Activated T-helper 17 cell treated with anti-CD3 and anti-CD28 coated beads, Interleukin-2, amount 50 U/mL, for 72 hours (primary cell): ENCODE data around the gene LYZL6. TPM values are rescaled to one million over a fixed set of nuclear protein-coding genes. Genes with fewer than 3 reads are reported as not detected.
A peak's percentile ranks its signal among the peaks of the same experiment; 100 is the strongest.

Source experiments
- ATAC-seq: fragments of 150-1000 bp; cut with Tn5 transposase; replicated peaks from 2 replicates; pipeline ENCODE4 v1.10.0; 2021; ENCODE audit warnings: mild to moderate bottlenecking, moderate library complexity
- H3K27ac Mint-ChIP-seq: one replicate; pipeline ENCODE4 v1.8.0; 2022; ENCODE audit warnings: mixed read lengths
- H3K27me3 Mint-ChIP-seq: one replicate; pipeline ENCODE4 v1.8.0; 2022; ENCODE audit warnings: mixed read lengths
- H3K36me3 Mint-ChIP-seq: one replicate; pipeline ENCODE4 v1.8.0; 2022; ENCODE audit warnings: low read depth, mild to moderate bottlenecking, mixed read lengths
- H3K4me1 Mint-ChIP-seq: one replicate; pipeline ENCODE4 v1.8.0; 2022; ENCODE audit warnings: mixed read lengths
- H3K4me3 Mint-ChIP-seq: one replicate; pipeline ENCODE4 v1.8.0; 2022; ENCODE audit warnings: mild to moderate bottlenecking, mixed read lengths
- H3K9me3 Mint-ChIP-seq: one replicate; pipeline ENCODE4 v1.8.0; 2022; ENCODE audit warnings: mixed read lengths
- total RNA-seq, 2 donors: library from RNA; stranded (reverse); gene quantifications; one replicate each; pipeline ENCODE4 v1.2.3, GENCODE V29; 2022

LYZL6 gene
- total RNA-seq, 2 donors from 2014 or later, result not detected

DNA sequence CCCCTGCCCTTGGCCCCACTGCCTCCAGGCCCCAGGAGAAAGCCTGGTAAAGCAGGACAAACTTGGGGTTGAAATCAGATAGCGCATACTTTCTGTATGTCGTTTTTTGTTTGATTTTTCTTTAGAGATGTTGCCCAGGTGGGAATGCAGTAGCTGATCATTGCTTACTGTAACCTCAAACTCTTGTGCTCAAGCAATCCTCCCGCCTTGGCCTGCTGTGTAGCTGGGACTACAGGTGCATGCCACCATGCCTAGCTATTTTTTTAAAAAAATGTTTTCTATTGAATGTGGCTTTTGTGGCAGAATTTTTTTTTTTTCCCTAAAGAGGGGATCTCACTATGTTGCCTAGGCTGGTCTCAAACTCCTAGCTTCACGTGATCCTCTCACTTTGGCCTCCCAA, 52.2 kb downstream of the LYZL6 start:
- Mint-ChIP-seq H3K27ac (peak overlapping the region; percentile 28), H3K27me3 (no peaks in the 10 kb centered on the region), H3K9me3 (no peaks in the 10 kb centered on the region), H3K4me3 (no peak overlapping the region), H3K4me1 (peaks cover 39% of the 10 kb centered on the region), H3K36me3 (no peaks in the 10 kb centered on the region)
- no peak for ATAC-seq

DNA sequence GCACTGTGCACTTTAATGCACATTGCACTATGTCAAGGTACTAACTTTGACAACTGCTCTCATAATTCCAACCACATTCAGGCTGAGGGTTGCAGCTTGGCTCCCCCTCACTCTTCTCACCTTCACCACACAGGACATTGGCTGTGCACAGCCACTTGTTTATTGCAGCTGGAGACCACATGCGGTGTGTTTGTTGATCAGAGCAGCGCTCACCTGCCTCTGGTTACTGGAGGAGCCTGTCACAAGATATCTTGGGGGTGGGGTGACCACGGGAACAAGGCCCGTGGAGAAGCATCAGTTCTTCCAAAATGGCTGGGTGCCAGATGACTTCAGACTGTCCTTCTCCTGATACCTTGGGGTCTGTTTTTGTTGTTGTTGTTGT, 52.7 kb downstream of the LYZL6 start:
- H3K4me1 Mint-ChIP-seq, result peaks cover 39% of the 10 kb centered on the region
- ATAC-seq, result peak; percentile 41
- H3K4me3 Mint-ChIP-seq, result no peak overlapping the region
- no peaks in the 10 kb centered on the region for H3K9me3 Mint-ChIP-seq
- H3K36me3 Mint-ChIP-seq, result no peaks in the 10 kb centered on the region
- no peaks in the 10 kb centered on the region for H3K27me3 Mint-ChIP-seq
- H3K27ac Mint-ChIP-seq, result peak overlapping the region; percentile 28

DNA sequence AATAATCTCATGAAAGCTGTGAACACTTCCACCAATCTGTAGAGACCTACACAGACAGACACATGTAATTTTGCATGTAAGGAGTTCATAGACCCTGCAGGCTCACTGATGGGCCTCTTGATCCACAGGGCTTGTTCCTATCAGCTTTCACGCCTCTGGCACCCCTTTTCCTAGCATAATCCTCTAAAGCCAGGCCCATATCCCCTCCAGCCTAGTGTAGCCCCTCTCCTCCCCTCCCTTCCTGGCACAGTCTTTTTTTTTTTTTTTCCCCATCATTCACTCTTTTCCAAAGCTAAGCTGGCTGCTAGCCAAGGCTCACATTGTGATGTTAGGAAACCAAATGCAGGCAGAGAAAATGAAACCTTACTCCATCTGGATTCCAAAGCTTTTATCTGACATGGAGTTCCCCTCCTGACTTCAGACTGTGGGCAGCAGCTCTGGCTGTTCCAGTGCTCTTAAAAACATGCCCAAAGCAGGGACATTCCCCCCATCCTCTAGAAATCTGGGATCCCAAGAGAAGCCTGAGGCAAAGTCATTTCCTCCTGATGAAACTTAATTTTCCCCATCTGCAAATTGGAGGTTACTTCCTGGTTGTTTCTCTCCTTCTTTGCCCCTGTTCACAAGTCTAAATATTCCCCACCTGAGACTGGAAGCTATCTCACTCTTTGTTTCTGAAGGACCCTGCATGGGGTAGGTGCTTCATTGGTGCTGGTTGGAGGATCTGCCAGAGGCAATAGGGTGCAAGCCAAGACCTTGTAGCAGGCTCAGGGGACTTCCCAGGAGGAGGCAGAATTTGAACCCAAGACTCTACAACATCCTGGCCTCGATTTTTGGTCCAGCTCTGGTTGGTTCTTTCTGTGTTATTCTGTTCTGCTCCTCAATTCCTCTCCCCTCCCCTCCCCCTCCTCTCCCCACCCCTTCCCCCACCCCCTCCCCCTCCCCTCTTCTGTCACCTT, 53.4 kb downstream of the LYZL6 start:
- Mint-ChIP-seq H3K4me1 (peaks cover 34% of the 10 kb centered on the region), H3K4me3 (no peak overlapping the region), H3K36me3 (no peaks in the 10 kb centered on the region), H3K27ac (peak overlapping the region; percentile 28), H3K27me3 (no peaks in the 10 kb centered on the region), H3K9me3 (no peaks in the 10 kb centered on the region)
- no peak for ATAC-seq

GRCh38 chr17:35889241-35889640, 54.3 kb downstream of the LYZL6 start:
- peak; percentile 75 for ATAC-seq
- no peaks in the 10 kb centered on the region for H3K27me3 Mint-ChIP-seq
- no peaks in the 10 kb centered on the region for H3K36me3 Mint-ChIP-seq
- peaks cover 34% of the 10 kb centered on the region for H3K4me1 Mint-ChIP-seq
- no peak overlapping the region for H3K4me3 Mint-ChIP-seq
- no peaks in the 10 kb centered on the region for H3K9me3 Mint-ChIP-seq
- H3K27ac Mint-ChIP-seq, result no peak overlapping the region

Other genes starting within 250 kb of the LYZL6 start
- under 1 TPM; 0.16 to 0.63 TPM for gene RASL10B, start 212.1 kb downstream of the LYZL6 start, total RNA-seq
- gene GAS2L2, start 190.5 kb downstream of the LYZL6 start, total RNA-seq, result not detected
- gene C17orf50, start 182.8 kb downstream of the LYZL6 start, total RNA-seq, result not detected
- not detected for gene MMP28, start 148.1 kb downstream of the LYZL6 start, total RNA-seq
- gene TAF15, start 134.2 kb downstream of the LYZL6 start, total RNA-seq, result 100 to 1,000 TPM; 240 to 282 TPM
- under 1 TPM in 1 of 2 donors, not detected in 1; 0.24 TPM for gene HEATR9, start 74.8 kb downstream of the LYZL6 start, total RNA-seq
- gene CCL5, start 63.4 kb downstream of the LYZL6 start, total RNA-seq, result 10 to 100 TPM; 17.2 to 22.5 TPM
- 1 to 10 TPM; 2.0 to 4.3 TPM for gene RDM1, start 12.9 kb downstream of the LYZL6 start, total RNA-seq
- not detected for gene CCL16, start 37.8 kb upstream of the LYZL6 start, total RNA-seq
- gene CCL14, start 43.0 kb upstream of the LYZL6 start, total RNA-seq, result not detected
- not detected for gene CCL15, start 57.8 kb upstream of the LYZL6 start, total RNA-seq
- gene CCL23, start 74.3 kb upstream of the LYZL6 start, total RNA-seq, result not detected
- gene CCL18, start 120.6 kb upstream of the LYZL6 start, total RNA-seq, result not detected
- 100 to 1,000 TPM in 1 of 2 donors, 10 to 100 TPM in 1; 75.4 to 108 TPM for gene CCL3, start 146.4 kb upstream of the LYZL6 start, total RNA-seq
- 10 to 100 TPM; 26.1 to 73.9 TPM for gene CCL4, start 160.1 kb upstream of the LYZL6 start, total RNA-seq
- gene TBC1D3B, start 232.9 kb upstream of the LYZL6 start, total RNA-seq, result 10 to 100 TPM in 1 of 2 donors, 1 to 10 TPM in 1; 6.1 to 24.0 TPM